Measurements from ENCODE around the gene CCDC40. TPM values are rescaled to one million over a fixed set of nuclear protein-coding genes. Genes with fewer than 3 reads are reported as not detected.

The CCDC40 gene, protein sequence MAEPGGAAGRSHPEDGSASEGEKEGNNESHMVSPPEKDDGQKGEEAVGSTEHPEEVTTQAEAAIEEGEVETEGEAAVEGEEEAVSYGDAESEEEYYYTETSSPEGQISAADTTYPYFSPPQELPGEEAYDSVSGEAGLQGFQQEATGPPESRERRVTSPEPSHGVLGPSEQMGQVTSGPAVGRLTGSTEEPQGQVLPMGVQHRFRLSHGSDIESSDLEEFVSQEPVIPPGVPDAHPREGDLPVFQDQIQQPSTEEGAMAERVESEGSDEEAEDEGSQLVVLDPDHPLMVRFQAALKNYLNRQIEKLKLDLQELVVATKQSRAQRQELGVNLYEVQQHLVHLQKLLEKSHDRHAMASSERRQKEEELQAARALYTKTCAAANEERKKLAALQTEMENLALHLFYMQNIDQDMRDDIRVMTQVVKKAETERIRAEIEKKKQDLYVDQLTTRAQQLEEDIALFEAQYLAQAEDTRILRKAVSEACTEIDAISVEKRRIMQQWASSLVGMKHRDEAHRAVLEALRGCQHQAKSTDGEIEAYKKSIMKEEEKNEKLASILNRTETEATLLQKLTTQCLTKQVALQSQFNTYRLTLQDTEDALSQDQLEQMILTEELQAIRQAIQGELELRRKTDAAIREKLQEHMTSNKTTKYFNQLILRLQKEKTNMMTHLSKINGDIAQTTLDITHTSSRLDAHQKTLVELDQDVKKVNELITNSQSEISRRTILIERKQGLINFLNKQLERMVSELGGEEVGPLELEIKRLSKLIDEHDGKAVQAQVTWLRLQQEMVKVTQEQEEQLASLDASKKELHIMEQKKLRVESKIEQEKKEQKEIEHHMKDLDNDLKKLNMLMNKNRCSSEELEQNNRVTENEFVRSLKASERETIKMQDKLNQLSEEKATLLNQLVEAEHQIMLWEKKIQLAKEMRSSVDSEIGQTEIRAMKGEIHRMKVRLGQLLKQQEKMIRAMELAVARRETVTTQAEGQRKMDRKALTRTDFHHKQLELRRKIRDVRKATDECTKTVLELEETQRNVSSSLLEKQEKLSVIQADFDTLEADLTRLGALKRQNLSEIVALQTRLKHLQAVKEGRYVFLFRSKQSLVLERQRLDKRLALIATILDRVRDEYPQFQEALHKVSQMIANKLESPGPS
- 6.3 to 8.3 TPM (median 7.6 TPM) in 5 replicates for total RNA-seq (2022; extraction: Qiagen RNA extraction)

DNA sequence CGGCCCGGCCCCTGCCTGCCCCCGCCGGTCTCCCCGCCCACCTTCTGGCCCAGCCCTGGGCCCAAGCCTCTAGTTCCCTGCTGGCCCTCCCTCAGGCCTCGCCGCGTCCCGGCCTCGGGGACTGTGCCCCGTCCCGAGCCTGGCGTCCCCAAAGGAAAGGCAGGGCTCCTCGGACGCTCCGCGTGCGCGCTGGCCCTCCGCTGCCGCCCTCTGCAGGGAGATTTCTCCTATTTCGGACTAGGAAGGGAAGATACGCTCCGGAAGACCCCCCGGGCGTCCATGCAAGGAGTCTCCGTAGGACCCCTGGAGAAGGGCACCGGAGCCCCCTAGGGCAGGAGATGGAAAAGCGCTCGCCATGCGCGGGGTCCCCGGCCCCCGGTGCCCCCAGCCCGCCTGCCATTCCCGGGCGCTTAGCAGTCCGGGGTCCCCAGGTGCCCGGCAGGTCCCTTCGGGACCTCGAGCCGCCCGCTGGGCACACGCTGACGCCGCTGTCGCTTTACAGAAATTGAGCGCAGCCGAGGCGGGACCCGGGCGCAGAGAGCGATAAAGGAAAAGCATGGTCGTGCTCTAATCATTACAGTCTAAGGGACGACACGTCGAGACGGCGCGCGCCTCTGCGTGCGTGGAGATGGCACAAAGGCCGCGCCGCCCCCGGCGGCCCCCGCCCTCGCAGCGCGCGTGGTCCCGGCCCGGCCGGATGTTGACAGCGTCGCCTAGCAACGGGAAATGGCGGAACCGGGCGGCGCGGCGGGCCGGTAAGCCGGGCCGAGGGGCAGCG lies at the start of gene CCDC40:
CCDC40 (plus strand) TSS at position 706 of the 778 bp plus-strand sequence; CDS start at position 727, 21 bp downstream.

DNA sequence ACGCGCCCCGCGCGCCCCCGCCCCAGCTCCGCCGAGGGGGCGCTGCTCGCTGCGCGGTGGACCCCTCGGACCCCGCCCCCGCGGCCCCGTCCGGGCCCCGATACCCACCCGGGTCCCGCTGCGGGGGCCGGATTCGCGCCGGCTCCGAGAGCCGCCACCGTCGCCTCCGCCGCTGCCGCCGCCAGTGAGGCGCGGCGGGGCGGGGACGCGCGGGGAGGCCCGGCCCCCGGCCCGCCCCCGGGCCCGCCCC lies 830 bp upstream of the CCDC40 start, which contains the start of gene TBC1D16:
TBC1D16 (minus strand) TSS at position 186 of the 250 bp plus-strand sequence. CDS start 22,325 bp downstream, outside the sequence.

DNA sequence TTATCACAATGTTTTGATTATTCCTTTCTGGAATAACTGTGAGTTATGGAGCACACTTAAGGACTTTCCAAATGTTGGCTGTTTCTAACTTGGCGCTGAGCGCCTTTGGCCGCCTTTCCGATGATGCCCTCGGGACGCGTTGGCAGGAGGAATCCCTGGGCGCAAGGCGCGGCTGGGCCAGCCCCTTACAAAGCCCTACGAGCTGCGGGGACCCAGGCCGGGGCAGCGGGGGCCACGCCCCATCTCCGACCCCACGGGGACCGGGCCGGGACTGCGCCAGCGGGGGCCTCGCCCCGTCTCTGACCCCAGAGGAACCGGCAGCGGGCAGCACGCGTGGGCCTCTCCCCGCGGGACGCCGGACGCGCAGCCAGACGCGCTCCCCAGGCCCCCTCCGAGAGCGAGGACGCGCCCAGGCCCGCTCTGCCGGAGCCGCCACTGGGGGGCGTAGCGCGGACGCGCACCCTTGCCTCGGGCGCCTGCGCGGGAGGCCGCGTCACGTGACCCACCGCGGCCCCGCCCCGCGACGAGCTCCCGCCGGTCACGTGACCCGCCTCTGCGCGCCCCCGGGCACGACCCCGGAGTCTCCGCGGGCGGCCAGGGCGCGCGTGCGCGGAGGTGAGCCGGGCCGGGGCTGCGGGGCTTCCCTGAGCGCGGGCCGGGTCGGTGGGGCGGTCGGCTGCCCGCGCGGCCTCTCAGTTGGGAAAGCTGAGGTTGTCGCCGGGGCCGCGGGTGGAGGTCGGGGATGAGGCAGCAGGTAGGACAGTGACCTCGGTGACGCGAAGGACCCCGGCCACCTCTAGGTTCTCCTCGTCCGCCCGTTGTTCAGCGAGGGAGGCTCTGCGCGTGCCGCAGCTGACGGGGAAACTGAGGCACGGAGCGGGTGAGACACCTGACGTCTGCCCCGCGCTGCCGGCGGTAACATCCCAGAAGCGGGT lies 64.8 kb downstream of the CCDC40 start, which contains the start of gene GAA:
GAA (plus strand) TSS at position 571 of the 935 bp plus-strand sequence. CDS start 3,006 bp downstream, outside the sequence.

DNA sequence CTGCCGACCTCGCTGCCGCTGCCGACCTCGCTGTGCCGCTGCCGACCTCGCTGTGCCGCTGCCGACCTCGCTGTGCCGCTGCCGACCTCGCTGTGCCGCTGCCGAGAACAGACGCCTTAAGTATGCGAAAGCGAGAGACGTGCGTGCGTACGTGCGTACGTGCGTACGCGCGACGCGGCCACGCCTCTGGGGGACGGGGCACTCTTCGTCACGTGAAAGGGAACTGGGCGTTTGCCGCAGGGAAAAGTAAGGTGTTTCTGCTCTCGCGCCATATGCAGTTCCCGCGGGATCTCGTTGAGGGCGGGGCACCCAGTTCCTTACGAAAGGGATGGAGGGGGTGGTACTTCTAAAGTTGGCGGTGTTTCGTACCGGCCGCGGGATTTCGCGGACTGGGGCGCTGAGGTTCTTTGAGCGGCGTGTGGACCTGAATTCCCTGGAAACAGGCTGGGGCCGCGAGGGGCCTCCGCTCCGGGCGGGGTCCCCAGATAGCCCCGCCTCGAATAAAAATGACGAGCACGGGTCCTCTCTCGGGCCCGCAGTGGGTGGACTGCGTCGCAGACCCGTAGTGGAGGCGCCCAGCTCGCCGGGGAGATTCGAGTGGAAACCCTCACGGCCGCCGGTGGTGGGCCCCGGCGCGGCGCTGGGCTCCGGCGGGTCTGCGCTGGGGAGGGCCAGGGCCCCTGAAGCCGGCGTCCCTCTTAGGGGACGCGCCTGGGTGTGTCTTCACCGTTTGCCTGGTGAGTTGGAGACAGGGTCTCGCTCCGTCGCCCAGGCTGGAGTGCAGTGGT lies 110.8 kb downstream of the CCDC40 start, which contains the start of gene EIF4A3:
EIF4A3 (minus strand) TSS at position 94 of the 788 bp plus-strand sequence. CDS start 167 bp downstream, outside the sequence.

Other genes starting within 250 kb of the CCDC40 start
- gene CBX8, start 239.6 kb upstream of the CCDC40 start, total RNA-seq (2022; extraction: Qiagen RNA extraction), result 11.8 to 16.8 TPM (median 15.9 TPM) in 5 replicates
- 28.7 to 42.1 TPM (median 40.3 TPM) in 5 replicates for gene CBX4, start 197.2 kb upstream of the CCDC40 start, total RNA-seq (2022; extraction: Qiagen RNA extraction)
- gene TBC1D16, start 770 bp upstream of the CCDC40 start, total RNA-seq (2022; extraction: Qiagen RNA extraction), result 11.4 to 17.3 TPM (median 14.5 TPM) in 5 replicates
- 54.7 to 63.4 TPM (median 59.3 TPM) in 5 replicates for gene GAA, start 64.9 kb downstream of the CCDC40 start, total RNA-seq (2022; extraction: Qiagen RNA extraction)
- gene EIF4A3, start 110.5 kb downstream of the CCDC40 start, total RNA-seq (2022; extraction: Qiagen RNA extraction), result 208 to 229 TPM (median 227 TPM) in 5 replicates
- 0.18 to 0.48 TPM (median 0.32 TPM) in 5 replicates for gene CARD14, start 133.4 kb downstream of the CCDC40 start, total RNA-seq (2022; extraction: Qiagen RNA extraction)
- gene SGSH, start 183.7 kb downstream of the CCDC40 start, total RNA-seq (2022; extraction: Qiagen RNA extraction), result 20.6 to 26.5 TPM (median 22.4 TPM) in 5 replicates
- 13.0 to 16.5 TPM (median 14.6 TPM) in 5 replicates for gene SLC26A11, start 183.8 kb downstream of the CCDC40 start, total RNA-seq (2022; extraction: Qiagen RNA extraction)
- gene RNF213, start 224.2 kb downstream of the CCDC40 start, total RNA-seq (2022; extraction: Qiagen RNA extraction), result 56.9 to 58.1 TPM (median 57.4 TPM) in 5 replicates